AG04449 (cell line): Measurements from ENCODE around the gene CNOT4.

Experiments
- CTCF ChIA-PET: fragments of 350-600 bp; formaldehyde crosslinking; extraction: SDS; loops from one replicate; lab custom pipeline; 2021; ENCODE audit warnings: antibody characterized with exemption; lab: Yijun Ruan, JAX
- POLR2A ChIA-PET: fragments of 400-600, 350-600 bp; formaldehyde crosslinking; extraction: SDS; loops from one replicate; lab custom pipeline; 2020; ENCODE audit warnings: antibody characterized with exemption, inconsistent platforms; lab: Yijun Ruan, JAX
- DNase-seq: peaks from one replicate; pipeline ENCODE4 v3.0.0-alpha.2; 2010; ENCODE audit warnings: low read depth, low spot score
- H3K4me3 ChIP-seq: 2 replicates; pipeline ENCODE4 v1.5.1; 2011; ENCODE audit warnings: low read depth, mild to moderate bottlenecking, control low read depth, low read length
- CTCF ChIP-seq: IDR thresholded peaks from one replicate; pipeline ENCODE4 v1.5.1; 2011; ENCODE audit warnings: mild to moderate bottlenecking, moderate library complexity, low read length, control low read depth, inconsistent platforms; ENCODE audit not compliant: insufficient read depth; ENCODE audit errors: missing control alignments

CNOT4 gene

GRCh38 chr7:135509839-135510591, at the start of gene CNOT4:
TSS of gene CNOT4 (minus strand) at chr7:135510102. CDS start at chr7:135438331, 71,771 bp downstream.
- TF ChIP-seq CTCF: no peak
- CTCF ChIA-PET: interaction anchor here (1.0 to 1.7 kb wide), 5 partner anchors 9 to 230 kb away, joined by 3 to 11 read pairs (median 6); no protein-coding TSS in a partner anchor
- peak; percentile 47 for DNase-seq
- H3K4me3 ChIP-seq: peak within 1 kb of the TSS; percentile 91
- POLR2A ChIA-PET: interaction anchor here (0.6 kb wide), 1 partner anchor 11 kb away, joined by 3 read pairs; no protein-coding TSS in a partner anchor

- no peak for TF ChIP-seq CTCF
- ChIA-PET CTCF (interaction anchor here (0.7 to 3.9 kb wide), 20 partner anchors 10 to 301 kb away, joined by 3 to 95 read pairs (median 4); no protein-coding TSS in a partner anchor), POLR2A (no interaction called here)
- peak overlapping the region; percentile 86 for H3K4me3 ChIP-seq
- no peak for DNase-seq
Observed at GRCh38 chr7:135558881-135559280, 49.0 kb upstream of the CNOT4 start.

- peak overlapping the region; percentile 86 for H3K4me3 ChIP-seq
- ChIA-PET CTCF (interaction anchor here (0.7 to 3.9 kb wide), 21 partner anchors 11 to 300 kb away, joined by 3 to 95 read pairs (median 4); no protein-coding TSS in a partner anchor), POLR2A (no interaction called here)
- peak; percentile 49 for TF ChIP-seq CTCF
- no peak for DNase-seq
Observed at GRCh38 chr7:135558337-135558767, 48.5 kb upstream of the CNOT4 start.

GRCh38 chr7:135557455-135558336, 47.8 kb upstream of the CNOT4 start, which contains the start of gene NUP205:
TSS of gene NUP205 (plus strand) at chr7:135557917. CDS start at chr7:135557945, 28 bp downstream.
- ChIA-PET CTCF (interaction anchor here (0.7 to 3.9 kb wide), 18 partner anchors 12 to 296 kb away, joined by 3 to 95 read pairs (median 4); no protein-coding TSS in a partner anchor), POLR2A (no interaction called here)

GRCh38 chr7:135553346-135553745, 43.4 kb upstream of the CNOT4 start:
- ChIA-PET CTCF (interaction anchor here (1.8 kb wide), 1 partner anchor 272 kb away, joined by 7 read pairs; no protein-coding TSS in a partner anchor), POLR2A (no interaction called here)
- H3K4me3 ChIP-seq: no peak overlapping the region
- no peak for DNase-seq
- no peak for TF ChIP-seq CTCF

More at GRCh38 chr7:135557455-135558336, 47.8 kb upstream of the CNOT4 start, which contains the start of gene NUP205:
- peak within 1 kb of the TSS; percentile 86 for H3K4me3 ChIP-seq
- DNase-seq: peak; percentile 24
- TF ChIP-seq CTCF: no peak
